HG02981 (cell line): ENCODE results near the gene F2RL3.
"Not testable (repeated sequence)": the region's sequence is repeated elsewhere in the genome, so short reads cannot be mapped to it uniquely, and the experiment has no call there.

Experiments used
- ATAC-seq: cut with Tn5 transposase; IDR thresholded peaks from one replicate; pipeline ENCODE4 v1.9.1; 2021; ENCODE audit warnings: mild to moderate bottlenecking, moderate library complexity; ENCODE audit not compliant: unreplicated experiment

The F2RL3 gene

DNA sequence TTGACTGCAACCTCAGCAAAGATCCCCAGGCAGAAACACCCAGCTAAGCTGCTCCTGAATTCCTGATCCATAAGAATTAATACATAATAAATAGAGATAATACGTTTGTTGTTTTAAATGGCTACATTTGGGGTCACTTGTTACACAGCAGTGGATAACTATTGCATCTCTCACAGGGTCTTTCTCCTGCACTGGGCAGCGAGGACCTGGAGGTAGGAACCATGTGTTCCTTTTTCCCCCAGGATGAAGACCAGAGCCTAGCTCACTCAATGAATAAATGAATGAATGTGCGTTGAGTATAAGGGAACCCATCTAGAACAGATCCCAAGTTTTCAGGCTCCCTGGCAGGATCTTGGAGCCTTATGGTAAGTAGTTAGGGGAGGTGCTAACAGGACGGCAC lies 30.7 kb downstream of the F2RL3 start:
- ATAC-seq = no peak

DNA sequence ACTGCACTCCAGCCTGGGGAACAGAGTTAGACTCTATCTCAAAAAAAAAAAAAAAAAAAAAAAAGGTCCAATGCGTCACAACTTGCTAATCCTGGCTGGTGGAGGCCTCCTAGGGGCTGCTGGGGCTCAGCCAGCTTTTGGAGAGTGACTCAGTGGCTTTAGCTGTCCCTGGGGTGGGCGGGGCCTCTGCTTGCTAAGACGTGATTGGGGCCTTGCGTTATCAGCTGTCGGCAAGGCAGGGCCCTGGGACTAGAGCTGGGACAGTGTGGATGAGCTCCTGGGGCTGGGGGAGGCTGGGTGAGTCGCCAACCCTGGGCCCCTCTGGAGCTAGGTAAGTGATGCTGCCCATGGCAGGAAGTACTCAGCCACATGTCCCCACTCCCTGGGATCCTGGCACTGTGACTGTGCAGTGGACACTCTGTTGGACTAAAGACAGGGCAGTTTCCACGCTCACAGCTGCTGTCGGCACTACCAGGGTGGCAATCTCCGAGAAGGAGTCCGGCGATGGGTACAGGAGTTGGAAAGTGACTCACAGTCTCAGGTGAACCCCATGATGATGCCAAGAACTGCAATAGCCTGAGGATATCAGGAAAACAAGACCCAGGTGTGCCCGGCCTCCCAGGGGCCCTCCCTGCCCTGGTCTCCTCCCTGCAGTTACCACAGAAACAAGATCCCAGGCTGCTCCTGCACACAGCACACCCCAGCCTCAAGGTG lies 32.2 kb downstream of the F2RL3 start:
- ATAC-seq = no peak

DNA sequence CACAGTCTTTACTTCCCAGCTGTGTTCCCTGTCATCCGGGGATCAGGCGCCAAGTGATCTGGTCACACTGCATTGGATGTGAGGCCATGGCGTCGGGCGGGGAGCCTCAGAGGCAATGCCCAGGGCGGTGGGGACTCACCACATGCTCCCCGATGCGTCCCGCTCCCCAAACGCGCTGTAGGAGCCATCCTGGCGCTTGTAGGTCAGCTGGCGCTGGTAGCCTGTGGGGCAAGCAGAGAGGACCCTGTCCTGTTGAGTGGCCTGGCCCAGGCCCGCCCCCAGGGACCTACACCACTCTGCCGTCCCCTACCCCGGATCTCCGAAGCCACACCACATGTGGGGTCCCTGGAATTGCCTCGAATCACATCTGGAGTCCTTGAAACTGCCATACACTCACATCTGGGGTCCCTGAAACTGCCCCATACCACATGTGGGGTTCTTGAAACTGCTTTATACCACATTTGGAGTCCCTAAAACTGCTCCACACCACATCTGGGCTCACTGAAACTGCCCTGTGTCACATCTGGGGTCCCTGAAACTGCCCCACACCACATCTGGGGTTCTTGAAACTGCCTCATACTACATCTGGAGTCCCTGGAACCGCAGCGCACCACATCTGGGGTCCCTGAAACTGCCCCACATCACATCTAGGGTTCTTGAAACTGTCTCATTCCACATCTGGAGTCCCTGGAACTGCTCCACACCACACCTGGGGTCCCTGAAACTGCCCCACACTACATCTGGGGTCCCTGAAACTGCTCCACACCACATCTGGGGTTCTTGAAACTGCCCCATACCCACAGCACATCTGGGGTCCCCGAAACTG lies 33.2 kb downstream of the F2RL3 start:
- no peak for ATAC-seq

GRCh38 chr19:16922592-16922934 lies 33.8 kb downstream of the F2RL3 start:
- ATAC-seq = no peak

- no peak for ATAC-seq
These were observed 34.1 kb downstream of the F2RL3 start for GRCh38 chr19:16922949-16923348.

GRCh38 chr19:16927883-16928282 lies 39.1 kb downstream of the F2RL3 start:
- ATAC-seq = no peak

DNA sequence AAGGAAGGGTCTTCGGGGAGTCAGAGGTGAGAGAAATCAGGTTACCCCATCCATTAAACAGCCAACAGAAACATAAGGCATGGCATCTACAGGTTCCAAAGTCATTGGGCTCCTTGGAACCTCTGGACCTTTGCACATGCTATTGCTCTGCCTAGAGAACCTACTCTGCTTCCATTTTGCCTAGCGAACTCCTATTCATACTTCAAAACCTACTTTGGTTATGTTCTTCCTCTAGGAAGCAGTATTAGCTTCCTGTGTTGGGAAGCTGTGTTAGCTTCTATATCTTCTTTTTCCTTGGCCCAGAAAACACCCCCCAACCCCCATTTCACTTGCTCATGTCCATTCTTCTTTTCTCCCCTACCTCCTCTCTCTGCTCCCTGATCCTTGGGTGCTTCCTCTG lies 39.6 kb downstream of the F2RL3 start:
- ATAC-seq = no peak

- no peak for ATAC-seq
These were observed 40.1 kb downstream of the F2RL3 start for GRCh38 chr19:16928916-16929315.

- ATAC-seq = no peak
These were observed 42.0 kb downstream of the F2RL3 start for GRCh38 chr19:16930753-16931152.

DNA sequence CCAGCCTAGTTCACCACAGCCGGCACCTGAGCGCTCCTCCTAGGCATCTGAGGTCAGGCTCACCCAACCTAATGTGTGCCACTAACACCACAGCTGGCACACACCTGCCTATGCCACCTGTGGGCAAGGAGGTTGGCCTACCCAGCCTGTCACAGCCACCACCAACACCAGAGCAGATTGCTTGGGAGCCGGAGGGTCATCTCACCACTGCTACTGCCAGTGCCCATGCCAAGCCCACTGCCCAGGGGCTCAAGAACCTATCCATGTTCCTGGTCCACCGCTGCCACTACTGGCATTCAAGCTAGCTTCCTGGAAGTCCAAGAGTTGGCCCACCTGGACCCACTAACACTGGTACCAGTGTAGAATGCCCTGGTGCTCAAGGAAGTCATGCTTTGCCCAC lies 42.5 kb downstream of the F2RL3 start:
- no peak for ATAC-seq

DNA sequence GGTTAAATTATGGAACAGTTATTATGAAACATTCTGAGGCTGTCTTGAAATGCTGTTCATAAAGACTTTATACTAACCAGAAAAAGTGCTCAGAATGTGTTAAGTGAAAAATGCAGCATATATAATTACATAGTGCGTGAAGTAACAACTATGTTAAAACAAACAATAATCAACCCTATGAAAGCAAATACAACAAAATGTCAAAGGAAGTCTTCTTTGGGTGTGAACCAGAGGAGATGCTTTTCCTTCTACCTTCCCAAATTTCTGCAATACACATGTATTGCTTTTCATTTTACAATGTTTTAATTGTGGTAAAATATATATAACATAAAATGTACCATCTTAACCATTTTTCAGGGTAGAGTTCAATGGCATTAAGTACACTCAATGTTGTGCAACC lies 45.7 kb downstream of the F2RL3 start:
- ATAC-seq = no peak

DNA sequence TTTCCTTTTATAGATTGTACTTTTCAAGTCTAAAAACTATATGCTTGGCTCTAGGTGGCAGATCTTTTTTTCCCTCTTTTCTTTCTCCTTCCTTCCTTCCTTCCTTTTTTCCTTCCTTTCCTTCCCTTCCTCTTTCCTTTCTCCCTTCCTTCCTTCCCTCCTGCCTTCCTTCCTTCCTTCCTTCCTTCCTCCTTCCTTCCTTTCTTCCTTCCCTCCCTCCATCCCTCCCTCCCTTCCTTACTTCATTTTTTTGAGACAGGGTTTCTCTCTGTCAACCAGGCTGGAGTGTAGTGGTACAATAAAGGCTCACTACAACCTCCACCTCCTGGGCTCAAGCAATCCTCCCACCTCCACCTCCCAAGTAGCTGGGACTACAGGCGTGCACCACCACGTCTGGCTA lies 48.1 kb downstream of the F2RL3 start:
- ATAC-seq = no peak

GRCh38 chr19:16937796-16938195 lies 49.0 kb downstream of the F2RL3 start:
- ATAC-seq = not testable (repeated sequence)

DNA sequence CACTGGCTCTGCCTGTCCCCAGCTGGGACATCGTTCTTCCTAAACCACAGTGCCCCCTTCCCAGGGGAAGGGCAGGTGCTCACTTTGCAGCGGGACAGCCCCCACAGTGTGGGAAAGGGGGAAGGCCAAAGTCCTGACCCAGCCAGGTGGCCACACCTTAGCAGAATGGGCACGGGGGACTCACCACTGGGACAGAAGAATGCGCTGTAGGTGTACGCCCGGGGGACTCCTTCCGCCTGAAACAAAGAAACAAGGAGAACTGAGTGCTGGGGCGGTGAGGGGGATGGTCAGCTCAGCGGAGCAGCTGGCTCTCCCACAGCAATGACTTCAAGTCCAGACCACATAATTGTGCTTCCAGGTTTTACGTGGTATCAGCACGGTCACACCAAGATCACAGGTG lies 49.4 kb downstream of the F2RL3 start:
- no peak for ATAC-seq

GRCh38 chr19:16940063-16940462 lies 51.3 kb downstream of the F2RL3 start:
- ATAC-seq = not testable (repeated sequence)

DNA sequence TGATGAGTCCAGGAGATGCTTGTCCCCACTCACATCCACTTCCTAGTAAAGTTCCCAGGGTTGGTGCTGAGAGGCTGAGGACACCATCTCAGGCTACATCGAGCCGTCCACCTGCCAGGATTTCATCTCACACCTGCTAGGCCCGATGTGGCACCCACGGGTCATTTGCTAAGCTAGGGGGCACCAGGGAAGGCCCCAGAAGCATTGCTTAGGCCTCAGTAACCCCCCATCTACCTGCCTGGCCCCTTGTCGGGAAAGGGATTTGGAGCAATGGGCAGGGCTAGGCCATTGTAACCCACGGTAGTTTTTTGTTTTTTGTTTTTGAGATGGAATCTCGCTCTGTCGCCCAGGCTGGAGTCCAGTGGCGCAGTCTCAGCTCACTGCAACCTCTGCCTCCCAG lies 51.8 kb downstream of the F2RL3 start:
- no peak for ATAC-seq
